Heart left ventricle (tissue), 16 donors: Measurements from ENCODE around the gene EXOC2. TPM values are rescaled to one million over a fixed set of nuclear protein-coding genes. Genes with fewer than 3 reads are reported as not detected.

Experiments
- ATAC-seq, 4 donors: fragments of 200-7000 bp; cut with Tn5 transposase; one replicate each; pipeline ENCODE4 v1.9.1; 2020 to 2022; ENCODE audit warnings: moderate library complexity in 4 of 4, mild to moderate bottlenecking in 3 of 4, moderate number of reproducible peaks in 1 of 4
- DNase-seq, 5 donors: peaks; one replicate each; pipeline ENCODE4 v3.0.0-alpha.2; 2020
- H3K27ac ChIP-seq, 12 donors: fragments of 200-600 bp; sonication (generic) in 4 of 12; one replicate each; pipeline versions ENCODE4 v1.5.0 to v1.8.0; 2016 to 2022; ENCODE audit warnings: mild to moderate bottlenecking in 2 of 12
- H3K27me3 ChIP-seq, 9 donors: fragments of 200-600 bp; sonication (generic) in 2 of 9; one replicate each; pipeline versions ENCODE4 v1.5.1 to v1.8.0; 2016 to 2022; ENCODE audit warnings: mild to moderate bottlenecking in 3 of 9
- H3K36me3 ChIP-seq, 9 donors: fragments of 200-600 bp; sonication (generic) in 2 of 9; one replicate each; pipeline versions ENCODE4 v1.5.0 to v1.8.0; 2018 to 2022; ENCODE audit warnings: mild to moderate bottlenecking in 2 of 9
- H3K4me1 ChIP-seq, 12 donors: fragments of 200-600 bp; sonication (generic) in 4 of 12; one replicate each; pipeline versions ENCODE4 v1.5.0 to v1.8.0; 2016 to 2022; ENCODE audit warnings: mild to moderate bottlenecking in 3 of 12
- H3K4me3 ChIP-seq, 12 donors: fragments of 200-600 bp; sonication (generic) in 4 of 12; one replicate each; pipeline versions ENCODE4 v1.5.0 to v1.8.0; 2017 to 2022; ENCODE audit warnings: mild to moderate bottlenecking in 9 of 12, moderate library complexity in 4 of 12
- H3K9me3 ChIP-seq, 12 donors: fragments of 200-600 bp; sonication (generic) in 4 of 12; one replicate each; pipeline versions ENCODE4 v1.5.0 to v1.8.0; 2016 to 2022; ENCODE audit warnings: mild to moderate bottlenecking in 1 of 12
- CTCF ChIP-seq, 12 donors: fragments of 200-600 bp; sonication (generic) in 4 of 12; IDR thresholded peaks; one replicate each; pipeline versions ENCODE4 v1.5.0 to v1.8.0; 2018 to 2022; ENCODE audit warnings: antibody characterized with exemption in 12 of 12, mild to moderate bottlenecking in 5 of 12
- POLR2A ChIP-seq, 2 donors: fragments of 450-650 bp; IDR thresholded peaks; one replicate each; pipeline ENCODE4 v1.6.1; 2017; ENCODE audit warnings: antibody characterized with exemption in 2 of 2, mild to moderate bottlenecking in 2 of 2, moderate library complexity in 2 of 2
- WGBS, 4 donors: extraction: QIAGEN DNeasy Blood & Tissue Kit in 2 of 4; methylation state at CpG; one replicate each; pipeline versions ENCODE4 v1.1.5 to v1.1.7; 2013 to 2018; 5-methylcytosine and 5-hydroxymethylcytosine counted together
- intact Hi-C, 10 donors: fragments of 100-400 bp; cut with DNase I; formaldehyde crosslinking; loops; one replicate each; pipeline versions ENCODE4 v1.11.1 to v1.14.2; 2022
- polyA plus RNA-seq, 2 donors: library from polyadenylated mRNA; stranded (reverse); fragments of 200-250 nt; gene quantifications; one replicate each; pipeline ENCODE4 v1.2.3, GENCODE V29; 2013
- total RNA-seq, 9 donors: library from RNA; depleted of rRNA in 2 of 9; stranded (reverse); fragments of >200 nt in 2 of 9; fragmentation: NEBNext Ultra II Directional in 3 of 9; extraction: Animal tissue kit (Norgen Biotek cat#: 25700) in 3 of 9; gene quantifications; one replicate each; pipeline versions ENCODE4 v1.1.0 to v1.2.4, GENCODE V29; 2016 to 2023
- donor health status: ischemic (EF 13 %, LVEDD 7.1; RV severe dilation, severe dysfunction).
- donor health status: healthy with polysubstance abuse.
- donor health status: DM: no; HTN: yes; CAD: no.
- donor health status: DM: no; HTN: no; CAD: no.
- donor health status: ischemic (EF 25% LVEDD 6.9; RV normal size, moderate dysfunction).
- donor health status: ischemic (EF 25% LVEDD 5.7; RV mildly dilated, moderate dysfunction).
- donor health status: healthy.
- donor health status: DM: yes; HTN: yes; CAD: no.
- donor health status: ischemic (EF 35%, LVEDD 5.7; RV mildly dilated, moderate dysfunction).
- donor health status: nonischemic (EF 11% LVEDD 7.7; RV severe dilation, severe dysfunction).
- donor health status: DM: yes; HTN: yes; CAD: no.
- donor health status: PGD.
- donor health status: ischemic (EF 29% LVEDD 5.4; RV normal size, mild dysfunction).
- donor health status: nonischemic (EF 23%, LVEDD 6.1; RV moderate dilation, normal function).

The EXOC2 gene
- total and polyA plus RNA-seq, 11 donors: 4.4 to 23.0 (median 12.5) TPM

- Histone ChIP-seq H3K27me3 (no peaks in the 10 kb centered on the region), H3K27ac (no peak overlapping the region), H3K4me1 (no peaks in the 10 kb centered on the region), H3K4me3 (no peak overlapping the region), H3K36me3 (peaks cover 2 to 59% (median 29%) of the 10 kb centered on the region in 9 donors), H3K9me3 (no peaks in the 10 kb centered on the region)
- TF ChIP-seq POLR2A (IDR thresholded peaks at IDR 0.05) (no peak), CTCF (IDR thresholded peaks at IDR 0.05) (no peak)
- ATAC-seq: no peak
- no peak for DNase-seq
- intact Hi-C loops: no loop called here
- 95 to 99% (median 96%) methylated on average over 4 to 5 of the region's 5 CpGs for WGBS, 4 donors
Measured at GRCh38 chr6:570825-571224, 122.1 kb downstream of the EXOC2 start.

- H3K36me3 ChIP-seq: peaks cover 0 to 58% (median 40%) of the 10 kb centered on the region in 9 donors
- intact Hi-C loops: no loop called here
- 95 to 97% (median 96%) methylated on average over 6 of the region's 6 CpGs for WGBS, 4 donors
Measured at GRCh38 chr6:568954-569523, 123.9 kb downstream of the EXOC2 start.

GRCh38 chr6:568085-568484, 124.9 kb downstream of the EXOC2 start:
- no peak overlapping the region for H3K4me3 ChIP-seq
- H3K27ac ChIP-seq: no peak overlapping the region
- TF ChIP-seq CTCF (IDR thresholded peaks at IDR 0.05) (no peak), POLR2A (IDR thresholded peaks at IDR 0.05) (no peak)
- H3K4me1 ChIP-seq: no peaks in the 10 kb centered on the region
- H3K36me3 ChIP-seq: peaks cover 0 to 67% (median 48%) of the 10 kb centered on the region in 9 donors
- intact Hi-C loops: no loop called here
- DNase-seq: no peak
- ATAC-seq: no peak
- no peaks in the 10 kb centered on the region for H3K27me3 ChIP-seq
- no peaks in the 10 kb centered on the region for H3K9me3 ChIP-seq
- WGBS, 4 donors: 85 to 96% (median 87%) methylated on average over 8 to 9 of the region's 9 CpGs

More at GRCh38 chr6:568954-569523, 123.9 kb downstream of the EXOC2 start:
- TF ChIP-seq POLR2A (IDR thresholded peaks at IDR 0.05): no peak
- TF ChIP-seq CTCF (IDR thresholded peaks at IDR 0.05): no peak
- no peak overlapping the region for H3K4me3 ChIP-seq
- no peaks in the 10 kb centered on the region for H3K9me3 ChIP-seq
- H3K27me3 ChIP-seq: no peaks in the 10 kb centered on the region
- DNase-seq (no peak), ATAC-seq (no peak)
- no peak overlapping the region for H3K27ac ChIP-seq
- H3K4me1 ChIP-seq: no peaks in the 10 kb centered on the region

GRCh38 chr6:563863-564262, 129.1 kb downstream of the EXOC2 start:
- peaks cover 0 to 81% (median 58%) of the 10 kb centered on the region in 9 donors for H3K36me3 ChIP-seq
- H3K9me3 ChIP-seq: no peaks in the 10 kb centered on the region
- H3K27ac ChIP-seq: no peak overlapping the region
- H3K4me1 ChIP-seq: no peaks in the 10 kb centered on the region
- no peak for DNase-seq
- H3K27me3 ChIP-seq: no peaks in the 10 kb centered on the region
- H3K4me3 ChIP-seq: no peak overlapping the region
- 95 to 97% (median 96%) methylated on average over 13 of the region's 13 CpGs for WGBS, 4 donors
- TF ChIP-seq CTCF (IDR thresholded peaks at IDR 0.05) (no peak), POLR2A (IDR thresholded peaks at IDR 0.05) (no peak)
- ATAC-seq: no peak
- intact Hi-C loops: no loop called here
